CD4-positive, alpha-beta T cell treated with Interleukin-2 at 100 ng/mL for 4 hours (primary cell): ENCODE measurements around the gene TMCO4.
A peak's percentile ranks its signal among the peaks of the same experiment; 100 is the strongest.

Source experiments
- DNase-seq: peaks from one replicate; pipeline ENCODE4 v3.0.0-alpha.2; 2020; ENCODE audit warnings: low spot score

The TMCO4 gene

GRCh38 chr1:19813643-19813960 lies 13.9 kb upstream of the TMCO4 start:
- no peak for DNase-seq

GRCh38 chr1:19812875-19813642 lies 13.3 kb upstream of the TMCO4 start:
- no peak for DNase-seq

- DNase-seq: peak; percentile 49
These were observed 11.6 kb upstream of the TMCO4 start for GRCh38 chr1:19811206-19811851.

GRCh38 chr1:19809044-19809750 lies 9.5 kb upstream of the TMCO4 start:
- DNase-seq: no peak

GRCh38 chr1:19808351-19808750 lies 8.6 kb upstream of the TMCO4 start:
- no peak for DNase-seq

GRCh38 chr1:19804831-19805251 lies 5.1 kb upstream of the TMCO4 start:
- no peak for DNase-seq

- no peak for DNase-seq
These were observed 2.6 kb upstream of the TMCO4 start for GRCh38 chr1:19802269-19802668.

- peak; percentile 38 for DNase-seq
These were observed 524 bp upstream of the TMCO4 start for GRCh38 chr1:19800076-19800804.

GRCh38 chr1:19798486-19799229 lies 1.1 kb downstream of the TMCO4 start:
- no peak for DNase-seq

- no peak for DNase-seq
These were observed 1.9 kb downstream of the TMCO4 start for GRCh38 chr1:19797827-19798226.

- no peak for DNase-seq
These were observed 5.1 kb downstream of the TMCO4 start for GRCh38 chr1:19794583-19794982.

GRCh38 chr1:19793360-19794046 lies 6.2 kb downstream of the TMCO4 start:
- DNase-seq: no peak

- no peak for DNase-seq
These were observed 7.3 kb downstream of the TMCO4 start for GRCh38 chr1:19792237-19793002.

GRCh38 chr1:19790061-19790975 lies 9.4 kb downstream of the TMCO4 start:
- DNase-seq: peak; percentile 19

- DNase-seq: no peak
These were observed 12.7 kb downstream of the TMCO4 start for GRCh38 chr1:19786988-19787423.

- DNase-seq: no peak
These were observed 14.1 kb downstream of the TMCO4 start for GRCh38 chr1:19785660-19786059.

- no peak for DNase-seq
These were observed 19.3 kb downstream of the TMCO4 start for GRCh38 chr1:19780267-19780877.

- no peak for DNase-seq
These were observed 22.8 kb downstream of the TMCO4 start for GRCh38 chr1:19776933-19777332.

- DNase-seq: no peak
These were observed 23.4 kb downstream of the TMCO4 start for GRCh38 chr1:19776287-19776686.
